Measurements from ENCODE around the gene TSC22D4. TPM values are rescaled to one million over a fixed set of nuclear protein-coding genes. Genes with fewer than 3 reads are reported as not detected.

Gene TSC22D4
- total and polyA plus RNA-seq, 9 of the 15 experiments (the other 6 are each of a cell fraction or from before 2014, with no cell fraction given): 0.37 to 107 (median 28.7) TPM

- TF ChIP-seq ZNF407 (IDR thresholded peaks at IDR 0.05; ENCODE audit: low read depth) (peak; percentile 55; the same call in 1 of the 2 replicates), PTBP1 (IDR thresholded peaks at IDR 0.05; ENCODE audit: low read depth, low read length) (no peak), TBP (optimal IDR thresholded peaks at IDR 0.05; ENCODE audit: low read depth, low read length) (no peak), HEY1 (CRISPR knock-in tag; IDR thresholded peaks at IDR 0.05; ENCODE audit: borderline replicate concordance) (no peak), HDGF (IDR thresholded peaks at IDR 0.05) (no peak), SMARCA5 (IDR thresholded peaks at IDR 0.05) (no peak), KAT2B (IDR thresholded peaks at IDR 0.05; ENCODE audit: low read depth, low read length) (no peak), CTBP1 (IDR thresholded peaks at IDR 0.05; ENCODE audit: borderline replicate concordance) (0 out of 2 replicates have a peak, but pooled peaks have one; percentile 36), BACH1 (tag; IDR thresholded peaks at IDR 0.05) (no peak), CBX3 (IDR thresholded peaks at IDR 0.05; ENCODE audit: borderline replicate concordance in 1 of 2, low read length in 2 of 2) (no peak), NR2C2 (CRISPR knock-in tag; IDR thresholded peaks at IDR 0.05) (no peak), NR2C2 (tag; IDR thresholded peaks at IDR 0.05) (no peak), USF1 (CRISPR knock-in tag; IDR thresholded peaks at IDR 0.05) (no peak), CHCHD3 (CRISPR knock-in tag; IDR thresholded peaks at IDR 0.05) (no peak), TCF3 (CRISPR knock-in tag; IDR thresholded peaks at IDR 0.05) (peak; percentile 82), ILK (tag; IDR thresholded peaks at IDR 0.05; ENCODE audit: borderline replicate concordance, low read depth) (no peak), HMBOX1 (IDR thresholded peaks at IDR 0.05) (no peak)
Observed at GRCh38 chr7:100472854-100473499, 6.0 kb downstream of the TSC22D4 start (continued).

Measured in K562 (cell line).